Stimulated activated CD4-positive, alpha-beta T cell treated with anti-CD3 and anti-CD28 coated beads, Interleukin-12 subunit alpha, Interleukin-12 subunit beta, amount 100 ng/mL, for 48 hours (primary cell): Measurements from ENCODE around the gene MUS81.

Experiments
- DNase-seq, 3 donors: peaks; one replicate each; pipeline ENCODE4 v3.0.0-alpha.2; 2020; ENCODE audit warnings: low read depth in 2 of 3, low spot score in 1 of 3

The MUS81 gene

GRCh38 chr11:65872586-65873317 lies 12.5 kb downstream of the MUS81 start, which contains the start of gene EFEMP2:
EFEMP2 (minus strand) TSS chr11:65872800; CDS start chr11:65872354, 446 bp downstream.
- no peak for DNase-seq

GRCh38 chr11:65873318-65874156 lies 13.3 kb downstream of the MUS81 start:
- DNase-seq = peak; percentile 92 to 99 (median 92)

GRCh38 chr11:65879617-65880016 lies 19.4 kb downstream of the MUS81 start, which contains the start of gene CTSW:
CTSW (plus strand) TSS chr11:65879837; CDS start chr11:65879855, 18 bp downstream.
- no peak for DNase-seq

- DNase-seq = no peak
Measured at GRCh38 chr11:65880027-65880426, 19.8 kb downstream of the MUS81 start.

GRCh38 chr11:65880844-65881421 lies 20.7 kb downstream of the MUS81 start:
- no peak for DNase-seq

- DNase-seq = no peak
Measured at GRCh38 chr11:65882120-65883057, 22.2 kb downstream of the MUS81 start.

GRCh38 chr11:65883058-65883761 lies 23.0 kb downstream of the MUS81 start:
- DNase-seq = no peak

- DNase-seq = no peak
Measured at GRCh38 chr11:65883786-65884715, 23.8 kb downstream of the MUS81 start.

GRCh38 chr11:65884716-65885092 lies 24.5 kb downstream of the MUS81 start:
- peak; percentile 59 to 78 (median 75) for DNase-seq

- DNase-seq = no peak
Measured at GRCh38 chr11:65885231-65885630, 25.0 kb downstream of the MUS81 start.

GRCh38 chr11:65885808-65886536 lies 25.7 kb downstream of the MUS81 start:
- DNase-seq = no peak

- no peak for DNase-seq
Measured at GRCh38 chr11:65886826-65887722, 26.8 kb downstream of the MUS81 start.

- DNase-seq = no peak
Measured at GRCh38 chr11:65887723-65888162, 27.5 kb downstream of the MUS81 start.

- peak; percentile 92 to 97 (median 95) for DNase-seq
Measured at GRCh38 chr11:65888163-65888814, 28.1 kb downstream of the MUS81 start, which contains the start of gene FIBP. FIBP (minus strand) TSS chr11:65888471; CDS start chr11:65888418, 53 bp downstream.

GRCh38 chr11:65890324-65891218 lies 30.3 kb downstream of the MUS81 start, which contains the start of gene CCDC85B:
CCDC85B (plus strand) TSS chr11:65890673; CDS start chr11:65890784, 111 bp downstream.
- DNase-seq = peak; percentile 96 to 98 (median 97)
